IMR-90 (cell line): ENCODE measurements around the gene XAB2. TPM values are rescaled to one million over a fixed set of nuclear protein-coding genes. Genes with fewer than 3 reads are reported as not detected.

Experiments
- ATAC-seq: fragments of 200-7000 bp; cut with Tn5 transposase; 2 replicates; pipeline ENCODE4 v1.9.1; 2020; ENCODE audit warnings: low read depth, mild to moderate bottlenecking, moderate library complexity
- BruUV-seq: library from RNA; stranded (reverse); fragments of 400-500 nt; replicated peaks from 2 replicates; lab custom pipeline; 2021; lab: Mats Ljungman, UMichigan
- CTCF ChIA-PET: fragments of 300-600 bp; formaldehyde crosslinking; extraction: SDS; loops from one replicate; lab custom pipeline; 2021; ENCODE audit warnings: antibody characterized with exemption; lab: Yijun Ruan, JAX
- POLR2A ChIA-PET: fragments of 300-600 bp; sonication (Branson Sonifier 250); formaldehyde crosslinking; loops from one replicate; lab custom pipeline; 2022; ENCODE audit warnings: antibody characterized with exemption; ENCODE audit not compliant: unreplicated experiment; lab: Charles Lee
- DNase-seq: peaks from one replicate; pipeline ENCODE4 v3.0.0; 2013
- H2AFZ ChIP-seq: replicated peaks from 2 replicates; pipeline ENCODE3; 2013; ENCODE audit warnings: low read length, mild to moderate bottlenecking; ENCODE audit not compliant: poor library complexity
- H2AK5ac ChIP-seq: 2 replicates; pipeline ENCODE4 v1.6.1; 2013; ENCODE audit warnings: low read depth, low read length, inconsistent platforms
- H2AK9ac ChIP-seq: replicated peaks from 2 replicates; pipeline ENCODE3; 2013; ENCODE audit warnings: mild to moderate bottlenecking, low read depth, low read length, moderate library complexity; ENCODE audit not compliant: poor library complexity
- H2BK120ac ChIP-seq: 2 replicates; pipeline ENCODE4 v1.6.1; 2013; ENCODE audit warnings: low read depth, low read length, inconsistent platforms
- H2BK15ac ChIP-seq: 3 replicates; pipeline ENCODE4 v1.6.1; 2013; ENCODE audit warnings: low read depth, low read length, inconsistent platforms
- H2BK20ac ChIP-seq: 2 replicates; pipeline ENCODE4 v1.6.1; 2013; ENCODE audit warnings: low read depth, mild to moderate bottlenecking, inconsistent platforms, low read length, moderate library complexity
- H2BK5ac ChIP-seq: 2 replicates; pipeline ENCODE4 v1.6.1; 2013; ENCODE audit warnings: mild to moderate bottlenecking, low read depth, low read length, inconsistent platforms; ENCODE audit not compliant: poor library complexity, severe bottlenecking
- H3K14ac ChIP-seq: replicated peaks from 2 replicates; pipeline ENCODE4 v1.6.1; 2013; ENCODE audit warnings: low read depth, low read length, inconsistent platforms
- H3K18ac ChIP-seq: 2 replicates; pipeline ENCODE4 v1.6.1; 2013; ENCODE audit warnings: low read depth, low read length, control low read depth
- H3K23ac ChIP-seq: 2 replicates; pipeline ENCODE4 v1.6.1; 2013; ENCODE audit warnings: low read depth, low read length, inconsistent platforms
- H3K27ac ChIP-seq: 2 replicates; pipeline ENCODE4 v1.5.1; 2013; ENCODE audit warnings: mild to moderate bottlenecking, control low read depth, low read length; ENCODE audit not compliant: insufficient read depth
- H3K27me3 ChIP-seq: 2 replicates; pipeline ENCODE4 v1.6.1; 2013; ENCODE audit warnings: low read length; ENCODE audit not compliant: control insufficient read depth, insufficient read depth
- H3K36me3 ChIP-seq: 2 replicates; pipeline ENCODE4 v1.6.1; 2013; ENCODE audit warnings: low read length, mixed read lengths; ENCODE audit not compliant: control insufficient read depth, insufficient read depth
- H3K4ac ChIP-seq: 2 replicates; pipeline ENCODE4 v1.6.1; 2013; ENCODE audit warnings: low read depth, low read length, inconsistent platforms
- H3K4me1 ChIP-seq: 2 replicates; pipeline ENCODE4 v1.6.1; 2013; ENCODE audit warnings: low read length, mixed read lengths; ENCODE audit not compliant: control insufficient read depth, insufficient read depth
- H3K4me2 ChIP-seq: 2 replicates; pipeline ENCODE4 v1.6.1; 2013; ENCODE audit warnings: low read depth, mild to moderate bottlenecking, control low read depth, low read length, moderate library complexity
- H3K4me3 ChIP-seq: 2 replicates; pipeline ENCODE4 v1.5.1; 2013; ENCODE audit warnings: low read depth, mild to moderate bottlenecking, control low read depth, low read length, moderate library complexity; ENCODE audit not compliant: insufficient read depth
- H3K56ac ChIP-seq: 2 replicates; pipeline ENCODE4 v1.6.1; 2013; ENCODE audit warnings: low read length, inconsistent platforms; ENCODE audit not compliant: insufficient read depth; ENCODE audit errors: extremely low read depth
- H3K79me1 ChIP-seq, 2 experiments: 2 replicates each; pipeline ENCODE4 v1.6.1; 2013; ENCODE audit warnings: low read length in 2 of 2, inconsistent platforms in 1 of 2, low read depth in 1 of 2
- H3K9ac ChIP-seq: 2 replicates; pipeline ENCODE4 v1.6.1; 2013; ENCODE audit warnings: low read depth, low read length, control low read depth
- H3K9me1 ChIP-seq: 2 replicates; pipeline ENCODE4 v1.6.1; 2013; ENCODE audit warnings: low read length, inconsistent platforms; ENCODE audit not compliant: insufficient read depth
- H3K9me3 ChIP-seq: 2 replicates; pipeline ENCODE4 v1.6.1; 2013; ENCODE audit warnings: low read length; ENCODE audit not compliant: control insufficient read depth, insufficient read depth
- H4K20me1 ChIP-seq: 2 replicates; pipeline ENCODE4 v1.6.1; 2013; ENCODE audit warnings: low read length, inconsistent platforms; ENCODE audit not compliant: insufficient read depth
- H4K5ac ChIP-seq: 2 replicates; pipeline ENCODE4 v1.6.1; 2013; ENCODE audit warnings: mild to moderate bottlenecking, low read depth, low read length, control low read depth
- H4K8ac ChIP-seq, 2 experiments: 2 replicates each; pipeline ENCODE4 v1.6.1; 2013; ENCODE audit warnings: low read depth in 2 of 2, low read length in 2 of 2, control low read depth in 1 of 2, inconsistent platforms in 1 of 2
- H4K91ac ChIP-seq: 2 replicates; pipeline ENCODE4 v1.6.1; 2013; ENCODE audit warnings: low read depth, low read length, inconsistent platforms; ENCODE audit not compliant: insufficient read depth
- BHLHE40 ChIP-seq: fragments of 150-350 bp; IDR thresholded peaks from 2 replicates; pipeline ENCODE4 v1.6.1; 2016; ENCODE audit warnings: mild to moderate bottlenecking, low read depth, low read length
- CEBPB ChIP-seq: IDR thresholded peaks from 2 replicates; pipeline ENCODE4 v1.6.1; 2012; ENCODE audit warnings: low read depth, low read length, improper control_type of control experiment
- CHD1 ChIP-seq: IDR thresholded peaks from 2 replicates; pipeline ENCODE4 v1.6.1; 2012; ENCODE audit warnings: low read depth, low read length, improper control_type of control experiment
- CTCF ChIP-seq: conservative IDR thresholded peaks from 2 replicates; pipeline ENCODE4 v1.5.1; 2012; ENCODE audit warnings: mild to moderate bottlenecking, low read depth, low read length, improper control_type of control experiment
- ELK1 ChIP-seq: fragments of 150-350 bp; IDR thresholded peaks from 2 replicates; pipeline ENCODE4 v1.6.1; 2016; ENCODE audit warnings: low read depth, mild to moderate bottlenecking, low read length, moderate library complexity, borderline replicate concordance
- MAFK ChIP-seq: IDR thresholded peaks from 2 replicates; pipeline ENCODE4 v1.6.1; 2012; ENCODE audit warnings: low read depth, low read length, improper control_type of control experiment
- MAZ ChIP-seq: IDR thresholded peaks from 2 replicates; pipeline ENCODE4 v1.6.1; 2012; ENCODE audit warnings: low read depth, mild to moderate bottlenecking, low read length, improper control_type of control experiment, moderate library complexity, borderline replicate concordance
- MXI1 ChIP-seq: IDR thresholded peaks from 2 replicates; pipeline ENCODE4 v1.6.1; 2012; ENCODE audit warnings: low read depth, mild to moderate bottlenecking, low read length, moderate library complexity, borderline replicate concordance
- NFE2L2 ChIP-seq: fragments of 150-350 bp; IDR thresholded peaks from 2 replicates; pipeline ENCODE4 v1.6.1; 2016; ENCODE audit warnings: low read depth, mild to moderate bottlenecking, low read length
- POLR2A ChIP-seq: IDR thresholded peaks from 2 replicates; pipeline ENCODE4 v1.6.1; 2012; ENCODE audit warnings: mild to moderate bottlenecking, low read depth, low read length
- RAD21 ChIP-seq: IDR thresholded peaks from 2 replicates; pipeline ENCODE4 v1.6.1; 2012; ENCODE audit warnings: low read length, improper control_type of control experiment
- RCOR1 ChIP-seq: IDR thresholded peaks from 2 replicates; pipeline ENCODE4 v1.6.1; 2012; ENCODE audit warnings: mild to moderate bottlenecking, low read length, improper control_type of control experiment; ENCODE audit not compliant: insufficient replicate concordance
- RFX5 ChIP-seq: IDR thresholded peaks from 2 replicates; pipeline ENCODE4 v1.8.0; 2012; ENCODE audit warnings: low read depth, mild to moderate bottlenecking, low read length, moderate library complexity
- SMC3 ChIP-seq: fragments of 150-350 bp; IDR thresholded peaks from 2 replicates; pipeline ENCODE4 v1.6.1; 2016; ENCODE audit warnings: low read depth, mild to moderate bottlenecking, antibody characterized with exemption, low read length, moderate library complexity
- WGBS, 2 experiments: methylation state at CpG; one replicate each; pipeline versions ENCODE4 v1.1.5 to v1.1.7; 2013; ENCODE audit warnings: missing lambda C conversion rate in 2 of 2; ENCODE audit not compliant: insufficient read length in 1 of 2; ENCODE audit errors: extremely low coverage in 2 of 2; 5-methylcytosine and 5-hydroxymethylcytosine counted together
- dilution Hi-C: fragments of 300-500 bp; cut with HindIII; formaldehyde crosslinking; loops from one replicate; pipeline ENCODE4 v1.14.3; 2018; ENCODE audit warnings: low sequenced_read_pairs; ENCODE audit not compliant: unreplicated experiment
- in situ Hi-C: fragments of 300-500 bp; cut with MboI; formaldehyde crosslinking; loops from 3 replicates; pipeline ENCODE4 v1.14.3; 2019; ENCODE audit warnings: low sequenced_read_pairs, inconsistent platforms, mixed read lengths
- intact Hi-C: fragments of 100-400 bp; cut with micrococcal nuclease; formaldehyde crosslinking; loops from 2 replicates; pipeline ENCODE4 v1.10.0; 2022
- polyA plus RNA-seq, 3 experiments: library from polyadenylated mRNA; depleted of rRNA; stranded (reverse); fragments of >200 nt; gene quantifications; 2 replicates each; pipeline ENCODE4 v1.2.3, GENCODE V29; 2012; ENCODE audit warnings: low replicate concordance in 1 of 3
- total RNA-seq: library from RNA; depleted of rRNA; stranded (reverse); fragments of >200 nt; gene quantifications from 2 replicates; pipeline ENCODE4 v1.2.3, GENCODE V29; 2012
- TF ChIP-seq, protein P1 (sequence below): fragments of 150-350 bp; IDR thresholded peaks from 2 replicates; pipeline ENCODE4 v1.6.1; 2017; ENCODE audit warnings: mild to moderate bottlenecking, antibody characterized with exemption, low read length, low read depth

Gene XAB2
- total and polyA plus RNA-seq, 2 of the 4 experiments (the other 2 are of a cell fraction), result 29.9 to 34.4 TPM

- H2BK5ac ChIP-seq, result no peak overlapping the region
- WGBS, 2 experiments, result 68% methylated on average over 16 of the region's 59 CpGs; no CpG with 5 or more reads in 1 of the 2 experiments
- no peak overlapping the region for H2BK120ac ChIP-seq
- no peaks in the 10 kb centered on the region for H3K79me1 ChIP-seq
- ATAC-seq (no peak), DNase-seq (no peak)
- H3K27ac ChIP-seq, result no peak overlapping the region
- H2BK20ac ChIP-seq, result no peak overlapping the region
- no peak overlapping the region for H3K4me2 ChIP-seq
- no peaks in the 10 kb centered on the region for H3K9me3 ChIP-seq
- no peak overlapping the region for H2AK5ac ChIP-seq
- H3K18ac ChIP-seq, result no peak overlapping the region
- no peak overlapping the region for H3K56ac ChIP-seq
- H2BK15ac ChIP-seq, result no peak overlapping the region
- BruUV-seq, result no TSS peak
- H3K9me1 ChIP-seq, result no peaks in the 10 kb centered on the region
- no peak overlapping the region for H3K4me3 ChIP-seq
- intact Hi-C loops, result no loop called here
- no peak overlapping the region for H3K23ac ChIP-seq
- H3K9ac ChIP-seq, result no peak overlapping the region
- H3K27me3 ChIP-seq, result no peaks in the 10 kb centered on the region
- ChIA-PET POLR2A (no interaction called here), CTCF (no interaction called here)
- peaks cover 22% of the 10 kb centered on the region for H3K36me3 ChIP-seq
- TF ChIP-seq RCOR1, result no peak
- no peak for TF ChIP-seq POLR2A
- TF ChIP-seq CEBPB, result no peak
- no peak for TF ChIP-seq BHLHE40
- TF ChIP-seq, protein P1, sequence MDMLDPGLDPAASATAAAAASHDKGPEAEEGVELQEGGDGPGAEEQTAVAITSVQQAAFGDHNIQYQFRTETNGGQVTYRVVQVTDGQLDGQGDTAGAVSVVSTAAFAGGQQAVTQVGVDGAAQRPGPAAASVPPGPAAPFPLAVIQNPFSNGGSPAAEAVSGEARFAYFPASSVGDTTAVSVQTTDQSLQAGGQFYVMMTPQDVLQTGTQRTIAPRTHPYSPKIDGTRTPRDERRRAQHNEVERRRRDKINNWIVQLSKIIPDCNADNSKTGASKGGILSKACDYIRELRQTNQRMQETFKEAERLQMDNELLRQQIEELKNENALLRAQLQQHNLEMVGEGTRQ, result no peak
- TF ChIP-seq CTCF, result no peak
- TF ChIP-seq RFX5, result no peak
- TF ChIP-seq MAZ, result no peak
- no peak for TF ChIP-seq MXI1
- TF ChIP-seq SMC3, result no peak
- no peak for TF ChIP-seq ELK1
- no peak for TF ChIP-seq RAD21
- TF ChIP-seq MAFK, result no peak
- no peak for TF ChIP-seq CHD1
- TF ChIP-seq NFE2L2, result no peak
- in situ Hi-C loops, result no loop called here
- dilution Hi-C loops, result no loop called here
- no peak overlapping the region for H4K91ac ChIP-seq
- H4K5ac ChIP-seq, result no peak overlapping the region
- no peak overlapping the region for H2AK9ac ChIP-seq
- no peak overlapping the region for H2AFZ ChIP-seq
- H3K4ac ChIP-seq, result no peak overlapping the region
- no peaks in the 10 kb centered on the region for H4K20me1 ChIP-seq
- H3K14ac ChIP-seq, result no peak overlapping the region
- H4K8ac ChIP-seq, result no peak overlapping the region
- H3K4me1 ChIP-seq, result no peaks in the 10 kb centered on the region
These were observed 14.2 kb downstream of the XAB2 start for GRCh38 chr19:7614859-7615741.
